ENCODE results near the gene CD86. TPM values are rescaled to one million over a fixed set of nuclear protein-coding genes. Genes with fewer than 3 reads are reported as not detected.

The CD86 gene
- total RNA-seq, 4 donors from 2014 or later, result 1.8 to 7.5 (median 4.2) TPM

DNA sequence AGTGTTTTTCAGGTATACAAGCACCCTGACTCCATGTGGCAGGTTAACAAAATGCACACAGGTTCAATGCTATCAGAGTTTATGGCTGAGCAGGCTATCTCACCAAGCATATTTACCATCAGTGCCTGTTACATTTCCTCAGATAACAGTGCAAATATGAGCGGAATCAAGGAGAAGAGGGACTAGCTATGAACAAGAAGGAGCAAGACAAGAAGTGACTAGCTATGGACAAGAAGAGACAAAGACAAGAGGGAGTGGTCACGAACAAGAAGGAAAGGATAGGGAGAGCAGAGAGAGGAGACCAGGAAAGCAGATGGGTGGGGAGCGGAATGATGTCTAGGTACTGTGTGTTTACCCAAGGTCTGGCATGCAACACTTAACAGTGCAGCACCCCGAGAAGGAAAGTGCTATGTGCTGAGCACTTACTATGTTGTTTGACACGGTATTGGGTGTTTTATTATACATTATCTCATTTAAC is 41.7 kb upstream of the CD86 start:
- no peaks in the 10 kb centered on the region for H3K36me3 ChIP-seq
- DNase-seq (ENCODE audit: extremely low spot score), result peak; percentile 82
- TF ChIP-seq CTCF (IDR thresholded peaks at IDR 0.05) (no peak), POLR2AphosphoS5 (IDR thresholded peaks at IDR 0.05) (no peak), EP300 (IDR thresholded peaks at IDR 0.05) (no peak), POLR2A (IDR thresholded peaks at IDR 0.05; ENCODE audit: low read depth) (no peak)
- no peak overlapping the region for H3K27ac ChIP-seq (replicated peaks in 1 of 4)
- no peaks in the 10 kb centered on the region for H3K4me1 ChIP-seq
- H3K4me3 ChIP-seq, result no peak overlapping the region
- no peaks in the 10 kb centered on the region for H3K9me3 ChIP-seq
- 67% methylated on average over 5 of the region's 5 CpGs for WGBS
- H3K27me3 ChIP-seq, result no peaks in the 10 kb centered on the region
- intact Hi-C loops (cut with DNase I), result no loop called here

DNA sequence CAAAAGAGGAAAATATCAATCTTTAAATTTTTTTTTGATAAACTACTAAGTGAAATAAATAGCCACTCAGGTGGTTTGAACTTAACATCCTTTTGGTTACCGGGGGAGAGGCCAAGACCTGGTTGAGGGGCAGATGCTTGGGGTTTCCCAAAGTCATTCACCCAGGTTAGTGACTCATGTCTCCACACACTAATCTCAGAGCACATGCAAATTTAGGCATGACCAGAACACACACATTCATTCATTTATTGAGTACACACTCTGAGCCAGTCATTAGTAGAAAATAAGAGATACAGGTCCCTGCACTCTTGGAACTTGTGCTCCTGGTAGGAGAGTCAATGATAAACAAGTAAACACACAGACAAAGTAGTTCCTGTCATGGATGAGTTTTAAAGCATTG is 40.4 kb upstream of the CD86 start:
- Histone ChIP-seq H3K27me3 (no peaks in the 10 kb centered on the region), H3K4me1 (no peaks in the 10 kb centered on the region), H3K9me3 (no peaks in the 10 kb centered on the region), H3K36me3 (no peaks in the 10 kb centered on the region), H3K4me3 (no peak overlapping the region), H3K27ac (replicated peaks in 1 of 4) (no peak overlapping the region)
- TF ChIP-seq POLR2A (IDR thresholded peaks at IDR 0.05; ENCODE audit: low read depth) (no peak), CTCF (IDR thresholded peaks at IDR 0.05) (no peak), EP300 (IDR thresholded peaks at IDR 0.05) (no peak), POLR2AphosphoS5 (IDR thresholded peaks at IDR 0.05) (no peak)
- DNase-seq (ENCODE audit: extremely low spot score), result peak; percentile 24
- intact Hi-C loops (cut with DNase I), result no loop called here
- WGBS, result 86% methylated on average over 1 of the region's 1 CpG

- H3K27me3 ChIP-seq, result peaks cover 0 to 30% (median 3%) of the 10 kb centered on the region in 4 donors
- TF ChIP-seq CTCF (IDR thresholded peaks at IDR 0.05) (no peak), POLR2AphosphoS5 (IDR thresholded peaks at IDR 0.05) (no peak), POLR2A (IDR thresholded peaks at IDR 0.05; ENCODE audit: low read depth) (no peak), EP300 (IDR thresholded peaks at IDR 0.05) (no peak)
- peak; percentile 66 for DNase-seq (ENCODE audit: extremely low spot score)
These were observed 35.7 kb upstream of the CD86 start for GRCh38 chr3:122019493-122019892.

GRCh38 chr3:122021037-122021436 is 34.1 kb upstream of the CD86 start:
- no peak for TF ChIP-seq POLR2AphosphoS5 (IDR thresholded peaks at IDR 0.05)
- TF ChIP-seq EP300 (IDR thresholded peaks at IDR 0.05), result no peak
- no peak for TF ChIP-seq CTCF (IDR thresholded peaks at IDR 0.05)
- no peak for TF ChIP-seq POLR2A (IDR thresholded peaks at IDR 0.05; ENCODE audit: low read depth)
- peaks cover 0 to 30% (median 3%) of the 10 kb centered on the region in 4 donors for H3K27me3 ChIP-seq
- no peak overlapping the region for H3K27ac ChIP-seq (replicated peaks in 1 of 4)
- H3K9me3 ChIP-seq, result no peaks in the 10 kb centered on the region
- no peaks in the 10 kb centered on the region for H3K36me3 ChIP-seq
- peak; percentile 34 for DNase-seq (ENCODE audit: extremely low spot score)
- WGBS, result 71% methylated on average over 1 of the region's 1 CpG
- peaks cover 0 to 7% (median 3%) of the 10 kb centered on the region in 4 donors for H3K4me1 ChIP-seq
- no peak overlapping the region for H3K4me3 ChIP-seq
- intact Hi-C loops (cut with DNase I), result no loop called here

More at GRCh38 chr3:122019493-122019892, 35.7 kb upstream of the CD86 start:
- Histone ChIP-seq H3K27ac (replicated peaks in 1 of 4) (no peak overlapping the region), H3K9me3 (no peaks in the 10 kb centered on the region), H3K4me3 (no peak overlapping the region), H3K4me1 (peaks cover 0 to 7% (median 3%) of the 10 kb centered on the region in 4 donors), H3K36me3 (no peaks in the 10 kb centered on the region)
- intact Hi-C loops (cut with DNase I), result no loop called here

Data from esophagus muscularis mucosa (tissue), 4 donors.